ENCODE data around the gene COPS2. TPM values are rescaled to one million over a fixed set of nuclear protein-coding genes. Genes with fewer than 3 reads are reported as not detected.

The COPS2 gene
- total and polyA plus RNA-seq, 9 of the 15 experiments (the other 6 are each of a cell fraction or from before 2014, with no cell fraction given), result 66.4 to 154 (median 117) TPM

- TF ChIP-seq E2F8 (IDR thresholded peaks at IDR 0.05; ENCODE audit: low read depth, partially characterized antibody), result peak; percentile 94
- no peak for TF ChIP-seq MAFG (tag; conservative IDR thresholded peaks at IDR 0.05)
- TF ChIP-seq CREB5 (CRISPR knock-in tag; IDR thresholded peaks at IDR 0.05), result no peak
- no peak for TF ChIP-seq ATF6 (CRISPR knock-in tag; IDR thresholded peaks at IDR 0.05)
- TF ChIP-seq ZEB2 (IDR thresholded peaks at IDR 0.05), result peak; percentile 98
- no peak for TF ChIP-seq KLF1 (tag; IDR thresholded peaks at IDR 0.05)
- peak; percentile 43 for TF ChIP-seq NCOR1 (IDR thresholded peaks at IDR 0.05)
- TF ChIP-seq MBD1 (CRISPR knock-in tag; IDR thresholded peaks at IDR 0.05), result no peak
- TF ChIP-seq ETS2 (tag; IDR thresholded peaks at IDR 0.05; ENCODE audit: borderline replicate concordance, poor library complexity, severe bottlenecking), result no peak
- TF ChIP-seq TSC22D4 (tag; IDR thresholded peaks at IDR 0.05), result no peak
- TF ChIP-seq CXXC5 (CRISPR knock-in tag; IDR thresholded peaks at IDR 0.05), result peak; percentile 41
Observed at GRCh38 chr15:49155110-49155833, at the start of gene COPS2 (continued).
